Hepatocyte (in vitro differentiated cells): ENCODE data around the gene GLP1R.

ENCODE experiments used
- EZH2 ChIP-seq: fragments of 200-600 bp; sonication (generic); IDR thresholded peaks from 2 replicates; pipeline ENCODE4 v1.6.1; 2016; ENCODE audit warnings: antibody characterized with exemption, mild to moderate bottlenecking, borderline replicate concordance
- EZH2phosphoT487 ChIP-seq: fragments of 200-600 bp; sonication (generic); IDR thresholded peaks from one replicate; pipeline ENCODE4 v1.6.1; 2018; ENCODE audit warnings: antibody characterized with exemption, mild to moderate bottlenecking, low read depth, moderate library complexity; ENCODE audit not compliant: unreplicated experiment, severe bottlenecking
- TF ChIP-seq, protein P1 (sequence below): fragments of 200-600 bp; sonication (generic); IDR thresholded peaks from 2 replicates; pipeline ENCODE4 v1.5.1; 2016; ENCODE audit warnings: antibody characterized with exemption, mild to moderate bottlenecking; ENCODE audit not compliant: poor library complexity

DNA sequence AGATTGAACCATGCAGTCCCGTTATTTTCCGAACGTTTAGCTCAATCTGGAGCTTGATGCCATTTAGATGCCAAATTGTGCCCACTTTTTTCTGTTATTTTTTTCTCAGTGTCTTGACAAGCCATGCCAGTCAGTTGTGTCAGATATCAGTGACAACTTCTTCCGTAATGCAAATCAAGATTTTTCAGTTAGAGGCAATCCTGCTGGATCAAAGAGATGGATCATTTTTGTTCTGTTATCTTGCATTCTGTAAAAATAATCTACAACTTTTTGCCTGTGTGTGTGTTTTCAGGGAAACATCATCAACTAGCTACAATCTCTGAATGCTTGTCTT, 31.1 kb upstream of the GLP1R start:
- TF ChIP-seq EZH2phosphoT487: no peak
- TF ChIP-seq, protein P1, sequence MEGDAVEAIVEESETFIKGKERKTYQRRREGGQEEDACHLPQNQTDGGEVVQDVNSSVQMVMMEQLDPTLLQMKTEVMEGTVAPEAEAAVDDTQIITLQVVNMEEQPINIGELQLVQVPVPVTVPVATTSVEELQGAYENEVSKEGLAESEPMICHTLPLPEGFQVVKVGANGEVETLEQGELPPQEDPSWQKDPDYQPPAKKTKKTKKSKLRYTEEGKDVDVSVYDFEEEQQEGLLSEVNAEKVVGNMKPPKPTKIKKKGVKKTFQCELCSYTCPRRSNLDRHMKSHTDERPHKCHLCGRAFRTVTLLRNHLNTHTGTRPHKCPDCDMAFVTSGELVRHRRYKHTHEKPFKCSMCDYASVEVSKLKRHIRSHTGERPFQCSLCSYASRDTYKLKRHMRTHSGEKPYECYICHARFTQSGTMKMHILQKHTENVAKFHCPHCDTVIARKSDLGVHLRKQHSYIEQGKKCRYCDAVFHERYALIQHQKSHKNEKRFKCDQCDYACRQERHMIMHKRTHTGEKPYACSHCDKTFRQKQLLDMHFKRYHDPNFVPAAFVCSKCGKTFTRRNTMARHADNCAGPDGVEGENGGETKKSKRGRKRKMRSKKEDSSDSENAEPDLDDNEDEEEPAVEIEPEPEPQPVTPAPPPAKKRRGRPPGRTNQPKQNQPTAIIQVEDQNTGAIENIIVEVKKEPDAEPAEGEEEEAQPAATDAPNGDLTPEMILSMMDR: no peak
- no peak for TF ChIP-seq EZH2
